Trophoblast cell (in vitro differentiated cells and primary cell): ENCODE data around the gene IL4.

Source experiments
- DNase-seq, 2 donors: peaks; one replicate each; pipeline ENCODE4 v3.0.0-alpha.2; 2016
- H2AFZ ChIP-seq: 2 replicates; pipeline ENCODE4 v1.6.1; 2013; ENCODE audit warnings: low read length, moderate library complexity, mild to moderate bottlenecking; ENCODE audit not compliant: insufficient read depth, poor library complexity
- H2AK5ac ChIP-seq: 2 replicates; pipeline ENCODE4 v1.6.1; 2013; ENCODE audit warnings: mild to moderate bottlenecking, low read length
- H2BK120ac ChIP-seq: 2 replicates; pipeline ENCODE4 v1.6.1; 2013; ENCODE audit warnings: low read length, mild to moderate bottlenecking, moderate library complexity; ENCODE audit not compliant: insufficient read depth, poor library complexity
- H2BK12ac ChIP-seq: 2 replicates; pipeline ENCODE4 v1.6.1; 2013; ENCODE audit warnings: mild to moderate bottlenecking, low read length, moderate library complexity
- H2BK5ac ChIP-seq: 2 replicates; pipeline ENCODE4 v1.6.1; 2013; ENCODE audit warnings: low read length, low read depth, moderate library complexity, mild to moderate bottlenecking; ENCODE audit not compliant: poor library complexity
- H3K14ac ChIP-seq: 2 replicates; pipeline ENCODE4 v1.6.1; 2013; ENCODE audit warnings: mild to moderate bottlenecking, low read length
- H3K18ac ChIP-seq: 2 replicates; pipeline ENCODE4 v1.6.1; 2013; ENCODE audit warnings: mild to moderate bottlenecking, low read length
- H3K23ac ChIP-seq: 2 replicates; pipeline ENCODE4 v1.6.1; 2013; ENCODE audit warnings: low read length
- H3K27ac ChIP-seq: 2 replicates; pipeline ENCODE4 v1.5.1; 2013; ENCODE audit warnings: low read depth, mild to moderate bottlenecking, inconsistent platforms, low read length, moderate library complexity
- H3K27me3 ChIP-seq: 2 replicates; pipeline ENCODE4 v1.6.1; 2013; ENCODE audit warnings: inconsistent platforms, mild to moderate bottlenecking, low read length, moderate library complexity; ENCODE audit not compliant: insufficient read depth
- H3K36me3 ChIP-seq, 2 experiments: 1 replicate in 1 of 2; 2 replicates in 1 of 2; pipeline ENCODE4 v1.6.1; 2013; ENCODE audit warnings: low read length in 2 of 2, mild to moderate bottlenecking in 2 of 2, moderate library complexity in 1 of 2; ENCODE audit not compliant: insufficient read depth in 2 of 2, control insufficient read depth in 1 of 2
- H3K4ac ChIP-seq: 2 replicates; pipeline ENCODE4 v1.6.1; 2013; ENCODE audit warnings: low read depth, mild to moderate bottlenecking, low read length, moderate library complexity
- H3K4me1 ChIP-seq, 2 experiments: 1 replicate in 1 of 2; 2 replicates in 1 of 2; pipeline ENCODE4 v1.6.1; 2013; ENCODE audit warnings: low read length in 2 of 2, mild to moderate bottlenecking in 2 of 2, moderate library complexity in 1 of 2; ENCODE audit not compliant: insufficient read depth in 2 of 2, control insufficient read depth in 1 of 2
- H3K4me2 ChIP-seq: 2 replicates; pipeline ENCODE4 v1.6.1; 2013; ENCODE audit warnings: inconsistent platforms, mild to moderate bottlenecking, low read length, moderate library complexity
- H3K4me3 ChIP-seq: 2 replicates; pipeline ENCODE4 v1.5.1; 2013; ENCODE audit warnings: mild to moderate bottlenecking, low read depth, low read length, inconsistent platforms
- H3K79me1 ChIP-seq: one replicate; pipeline ENCODE4 v1.6.1; 2013; ENCODE audit warnings: low read length
- H3K79me2 ChIP-seq: 2 replicates; pipeline ENCODE4 v1.6.1; 2013; ENCODE audit warnings: low read length, mild to moderate bottlenecking; ENCODE audit not compliant: control insufficient read depth, insufficient read depth, poor library complexity
- H3K9ac ChIP-seq: 2 replicates; pipeline ENCODE4 v1.6.1; 2013; ENCODE audit warnings: mild to moderate bottlenecking, low read length
- H3K9me3 ChIP-seq: 2 replicates; pipeline ENCODE4 v1.6.1; 2013; ENCODE audit warnings: low read depth, mild to moderate bottlenecking, control low read depth, inconsistent platforms, low read length; ENCODE audit not compliant: insufficient read depth
- H4K12ac ChIP-seq: 2 replicates; pipeline ENCODE4 v1.6.1; 2013; ENCODE audit warnings: low read depth, mild to moderate bottlenecking, low read length, moderate library complexity
- H4K8ac ChIP-seq: 2 replicates; pipeline ENCODE4 v1.6.1; 2013; ENCODE audit warnings: low read depth, mild to moderate bottlenecking, low read length, moderate library complexity
- H4K91ac ChIP-seq: one replicate; pipeline ENCODE4 v1.6.1; 2013; ENCODE audit warnings: low read depth, mild to moderate bottlenecking, low read length, moderate library complexity
- WGBS: extraction: QIAGEN DNeasy Blood & Tissue Kit; methylation state at CpG from one replicate; pipeline ENCODE4 v1.1.7; 2013; ENCODE audit warnings: missing lambda C conversion rate; ENCODE audit not compliant: insufficient read length, insufficient coverage; ENCODE audit errors: extremely low coverage; 5-methylcytosine and 5-hydroxymethylcytosine counted together

Gene IL4

GRCh38 chr5:132681476-132681831 lies 7.7 kb downstream of the IL4 start:
- Histone ChIP-seq H2BK12ac (no peak overlapping the region), H4K12ac (no peak overlapping the region), H3K14ac (no peak overlapping the region), H3K23ac (no peak overlapping the region), H3K4ac (no peak overlapping the region), H3K4me3 (no peak overlapping the region), H3K18ac (no peak overlapping the region), H3K79me1 (no peaks in the 10 kb centered on the region), H3K4me1 (no peaks in the 10 kb centered on the region), H3K4me2 (no peak overlapping the region), H4K8ac (no peak overlapping the region), H3K79me2 (no peaks in the 10 kb centered on the region), H3K36me3 (no peaks in the 10 kb centered on the region), H2AK5ac (no peak overlapping the region), H2BK120ac (no peak overlapping the region), H2BK5ac (no peak overlapping the region), H3K9ac (no peak overlapping the region), H3K9me3 (no peaks in the 10 kb centered on the region), H3K27ac (no peak overlapping the region), H4K91ac (no peak overlapping the region), H2AFZ (no peak overlapping the region), H3K27me3 (no peaks in the 10 kb centered on the region)
- DNase-seq: no peak
- no CpG with 5 or more reads among the region's 2 CpGs for WGBS

DNA sequence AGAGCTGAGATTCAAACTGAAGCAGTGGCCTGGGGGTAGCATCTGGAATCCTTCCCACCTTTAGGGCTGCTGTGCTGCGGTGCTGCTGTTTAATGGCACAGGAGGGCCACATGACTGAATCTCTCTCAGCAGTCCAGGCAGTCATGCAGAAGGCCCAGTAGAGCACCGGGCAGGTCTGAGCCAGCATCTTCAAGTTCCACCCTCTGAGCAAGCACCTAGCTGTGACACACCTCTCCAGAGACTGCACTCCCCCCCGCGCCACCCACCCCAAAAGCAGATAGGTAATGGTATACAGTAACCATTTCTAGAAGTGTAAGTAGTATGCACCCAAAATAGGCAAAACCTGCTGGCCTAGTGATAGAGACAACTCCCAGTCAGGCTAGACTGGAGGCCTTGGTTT lies 8.2 kb downstream of the IL4 start:
- Histone ChIP-seq H3K18ac (no peak overlapping the region), H3K27me3 (no peaks in the 10 kb centered on the region), H3K36me3 (no peaks in the 10 kb centered on the region), H4K12ac (no peak overlapping the region), H2BK120ac (no peak overlapping the region), H3K14ac (no peak overlapping the region), H4K8ac (no peak overlapping the region), H3K9ac (no peak overlapping the region), H3K27ac (no peak overlapping the region), H2BK5ac (no peak overlapping the region), H3K4ac (no peak overlapping the region), H3K9me3 (no peaks in the 10 kb centered on the region), H4K91ac (no peak overlapping the region), H3K4me3 (no peak overlapping the region), H3K79me2 (no peaks in the 10 kb centered on the region), H2BK12ac (no peak overlapping the region), H3K23ac (no peak overlapping the region), H3K79me1 (no peaks in the 10 kb centered on the region), H2AFZ (no peak overlapping the region), H3K4me1 (no peaks in the 10 kb centered on the region), H3K4me2 (no peak overlapping the region), H2AK5ac (no peak overlapping the region)
- WGBS: no CpG with 5 or more reads among the region's 4 CpGs
- no peak for DNase-seq

- Histone ChIP-seq H3K79me2 (no peaks in the 10 kb centered on the region), H2BK5ac (no peak overlapping the region), H2BK12ac (no peak overlapping the region), H3K36me3 (no peaks in the 10 kb centered on the region), H2BK120ac (no peak overlapping the region), H3K14ac (no peak overlapping the region), H2AK5ac (no peak overlapping the region), H3K79me1 (no peaks in the 10 kb centered on the region), H3K4ac (no peak overlapping the region), H3K27ac (no peak overlapping the region), H4K91ac (no peak overlapping the region), H4K12ac (no peak overlapping the region), H3K23ac (no peak overlapping the region), H3K18ac (no peak overlapping the region), H3K4me1 (no peaks in the 10 kb centered on the region), H3K9me3 (no peaks in the 10 kb centered on the region), H3K4me3 (no peak overlapping the region), H2AFZ (no peak overlapping the region), H3K9ac (no peak overlapping the region), H3K27me3 (no peaks in the 10 kb centered on the region), H4K8ac (no peak overlapping the region), H3K4me2 (no peak overlapping the region)
- WGBS: no CpG with 5 or more reads among the region's 6 CpGs
- no peak for DNase-seq
These were observed 10.7 kb downstream of the IL4 start for GRCh38 chr5:132684491-132684890.

- Histone ChIP-seq H3K4ac (no peak overlapping the region), H3K79me1 (no peaks in the 10 kb centered on the region), H2BK12ac (no peak overlapping the region), H4K91ac (no peak overlapping the region), H3K27me3 (no peaks in the 10 kb centered on the region), H2BK5ac (no peak overlapping the region), H3K4me1 (no peaks in the 10 kb centered on the region), H3K18ac (no peak overlapping the region), H3K27ac (no peak overlapping the region), H4K8ac (no peak overlapping the region), H3K4me3 (no peak overlapping the region), H4K12ac (no peak overlapping the region), H3K36me3 (peaks cover 0 to 2% of the 10 kb centered on the region in 2 experiments), H3K9me3 (no peaks in the 10 kb centered on the region), H2AFZ (no peak overlapping the region), H2AK5ac (no peak overlapping the region), H3K14ac (no peak overlapping the region), H3K4me2 (no peak overlapping the region), H3K23ac (no peak overlapping the region), H3K79me2 (no peaks in the 10 kb centered on the region), H2BK120ac (no peak overlapping the region), H3K9ac (no peak overlapping the region)
- no CpG with 5 or more reads among the region's 12 CpGs for WGBS
- no peak for DNase-seq
These were observed 11.3 kb downstream of the IL4 start for GRCh38 chr5:132684922-132685720.
